ENCODE measurements around the gene TLX1. TPM values are rescaled to one million over a fixed set of nuclear protein-coding genes. Genes with fewer than 3 reads are reported as not detected.

Gene TLX1
- total and polyA plus RNA-seq, 4 donors, result 0.13 TPM; not detected in 3

DNA sequence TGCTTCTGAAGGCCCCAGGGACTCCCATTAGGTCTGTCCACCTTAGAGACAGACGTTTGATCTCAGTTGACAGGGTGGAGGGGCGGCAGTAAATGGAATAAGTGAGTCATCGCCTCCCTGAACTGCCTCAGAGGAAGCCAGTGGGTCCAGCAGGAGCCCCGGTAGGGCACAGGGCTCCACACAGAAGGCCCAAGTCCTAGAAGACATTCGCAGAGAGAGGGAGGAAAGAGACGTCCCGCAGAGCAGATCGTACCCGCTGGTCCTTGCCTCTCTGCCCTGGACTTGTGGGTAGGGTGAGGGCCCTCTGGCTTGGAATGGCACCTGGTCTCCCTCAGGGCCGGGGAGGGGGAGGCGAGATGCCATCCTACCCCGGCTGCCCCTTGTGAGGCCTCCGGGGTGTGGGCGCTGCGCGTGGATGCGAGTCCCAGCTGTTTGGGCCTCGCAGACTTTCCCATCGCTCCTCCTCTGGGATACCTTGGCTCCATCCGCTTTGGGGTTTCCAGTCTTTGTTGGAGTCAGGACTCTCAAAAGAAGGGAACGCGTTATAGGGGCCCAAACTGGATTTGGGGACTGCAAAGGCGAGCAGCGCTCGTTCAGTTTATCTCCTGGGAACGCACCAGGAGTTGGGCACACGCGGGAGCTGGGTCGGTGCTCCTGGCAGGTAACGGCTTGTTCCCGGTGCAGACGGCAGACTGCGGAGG is 5.1 kb downstream of the TLX1 start:
- 11 to 12% methylated on average over 29 to 33 of the region's 33 CpGs for WGBS, 2 donors
- no peaks in the 10 kb centered on the region for H3K4me1 ChIP-seq (ENCODE audit: control insufficient read depth in 1 of 2, insufficient read depth in 2 of 2, low read length in 2 of 2)
- DNase-seq (no peak), ATAC-seq (ENCODE audit: low FRiP score) (no peak)
- no peaks in the 10 kb centered on the region for H3K9me3 ChIP-seq (ENCODE audit: control insufficient read depth, low read length)
- no peaks in the 10 kb centered on the region for H3K27me3 ChIP-seq (ENCODE audit: control insufficient read depth in 1 of 2, insufficient read depth in 2 of 2, low read length in 1 of 2)
- intact Hi-C loops (cut with DNase I), result no loop called here
- no peak overlapping the region for H3K4me3 ChIP-seq (ENCODE audit: low read length in 2 of 2)
- H3K36me3 ChIP-seq (ENCODE audit: control insufficient read depth in 1 of 2, insufficient read depth in 2 of 2, low read length in 1 of 2), result no peaks in the 10 kb centered on the region
- H3K27ac ChIP-seq (ENCODE audit: low read depth in 1 of 2, low read length in 2 of 2), result no peak overlapping the region

DNA sequence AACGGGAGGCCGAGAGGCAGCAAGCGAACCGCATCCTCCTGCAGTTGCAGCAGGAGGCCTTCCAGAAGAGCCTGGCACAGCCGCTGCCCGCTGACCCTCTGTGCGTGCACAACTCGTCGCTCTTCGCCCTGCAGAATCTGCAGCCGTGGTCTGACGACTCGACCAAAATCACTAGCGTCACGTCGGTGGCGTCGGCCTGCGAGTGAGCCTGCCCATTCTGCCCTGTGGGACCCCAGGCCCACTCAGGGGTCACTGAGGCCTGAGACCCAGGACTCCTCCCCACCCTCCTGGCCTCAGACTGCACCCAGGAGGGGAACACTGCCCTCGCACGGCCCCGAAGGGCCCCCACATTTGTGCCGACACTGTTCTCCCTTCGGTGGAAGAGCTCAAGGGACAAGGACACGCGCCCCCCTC is 5.6 kb downstream of the TLX1 start:
- 12 to 13% methylated on average over 26 of the region's 26 CpGs for WGBS, 2 donors
- Histone ChIP-seq H3K4me1 (ENCODE audit: control insufficient read depth in 1 of 2, insufficient read depth in 2 of 2, low read length in 2 of 2) (no peaks in the 10 kb centered on the region), H3K4me3 (ENCODE audit: low read length in 2 of 2) (no peak overlapping the region), H3K36me3 (ENCODE audit: control insufficient read depth in 1 of 2, insufficient read depth in 2 of 2, low read length in 1 of 2) (no peaks in the 10 kb centered on the region), H3K27ac (ENCODE audit: low read depth in 1 of 2, low read length in 2 of 2) (no peak overlapping the region), H3K27me3 (ENCODE audit: control insufficient read depth in 1 of 2, insufficient read depth in 2 of 2, low read length in 1 of 2) (no peaks in the 10 kb centered on the region), H3K9me3 (ENCODE audit: control insufficient read depth, low read length) (no peaks in the 10 kb centered on the region)
- DNase-seq (no peak), ATAC-seq (ENCODE audit: low FRiP score) (no peak)
- intact Hi-C loops (cut with DNase I), result no loop called here

DNA sequence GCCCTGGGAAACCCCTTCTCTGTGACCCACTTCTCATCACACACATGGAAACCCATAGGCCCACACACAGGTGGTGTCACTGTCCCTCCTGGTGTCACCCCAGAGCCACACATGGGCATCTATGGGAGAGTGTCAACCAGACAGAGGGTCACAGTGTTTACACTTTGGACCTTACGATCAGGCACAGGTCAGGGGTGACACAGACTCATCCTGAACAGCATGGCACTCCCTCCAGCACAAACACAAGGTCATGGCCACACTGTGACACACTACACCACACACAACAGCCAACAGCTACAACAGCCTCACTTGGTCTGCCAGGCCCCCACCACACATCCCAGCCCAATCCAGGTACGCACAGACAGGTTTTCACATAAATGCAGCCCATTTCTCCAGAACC is 6.2 kb downstream of the TLX1 start:
- DNase-seq (no peak), ATAC-seq (ENCODE audit: low FRiP score) (no peak)
- Histone ChIP-seq H3K9me3 (ENCODE audit: control insufficient read depth, low read length) (no peaks in the 10 kb centered on the region), H3K27ac (ENCODE audit: low read depth in 1 of 2, low read length in 2 of 2) (no peak overlapping the region), H3K4me1 (ENCODE audit: control insufficient read depth in 1 of 2, insufficient read depth in 2 of 2, low read length in 2 of 2) (no peaks in the 10 kb centered on the region), H3K27me3 (ENCODE audit: control insufficient read depth in 1 of 2, insufficient read depth in 2 of 2, low read length in 1 of 2) (no peaks in the 10 kb centered on the region), H3K4me3 (ENCODE audit: low read length in 2 of 2) (no peak overlapping the region), H3K36me3 (ENCODE audit: control insufficient read depth in 1 of 2, insufficient read depth in 2 of 2, low read length in 1 of 2) (no peaks in the 10 kb centered on the region)
- 65% methylated on average over 2 of the region's 2 CpGs for WGBS, 2 donors
- intact Hi-C loops (cut with DNase I), result no loop called here

DNA sequence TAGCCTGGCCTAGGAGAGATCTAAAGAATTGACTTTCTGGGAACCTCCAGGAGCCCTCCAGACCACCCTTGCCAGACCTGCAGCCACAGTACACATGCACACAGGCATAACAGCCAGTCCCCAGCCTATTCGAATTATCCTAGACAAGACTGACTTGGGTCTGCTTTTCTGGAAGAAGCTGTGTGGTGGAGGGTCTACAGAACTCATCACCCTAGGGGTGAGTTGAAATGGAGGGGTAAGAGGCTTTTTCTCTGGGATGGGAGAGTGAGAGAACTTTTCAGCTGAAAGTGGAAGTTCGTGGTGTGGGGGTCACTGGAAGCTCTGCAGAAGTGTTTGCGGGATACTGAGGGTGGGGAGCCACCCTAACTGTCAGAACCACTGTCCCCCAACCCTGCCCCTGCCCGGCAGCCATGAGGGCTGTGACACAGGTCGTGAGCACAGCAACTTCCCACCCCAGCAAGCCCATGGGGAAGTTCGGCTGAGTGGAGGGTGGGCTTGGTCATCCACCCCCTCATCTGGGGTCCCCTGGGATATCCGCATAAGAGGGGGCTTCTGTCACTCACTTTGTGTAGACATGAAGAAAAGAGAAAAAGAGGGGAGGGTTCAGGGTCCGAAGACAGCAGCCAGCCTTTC is 7.8 kb downstream of the TLX1 start:
- 30 to 37% methylated on average over 8 of the region's 8 CpGs for WGBS, 2 donors
- Histone ChIP-seq H3K4me1 (ENCODE audit: control insufficient read depth in 1 of 2, insufficient read depth in 2 of 2, low read length in 2 of 2) (no peaks in the 10 kb centered on the region), H3K9me3 (ENCODE audit: control insufficient read depth, low read length) (no peaks in the 10 kb centered on the region), H3K27me3 (ENCODE audit: control insufficient read depth in 1 of 2, insufficient read depth in 2 of 2, low read length in 1 of 2) (no peaks in the 10 kb centered on the region), H3K27ac (ENCODE audit: low read depth in 1 of 2, low read length in 2 of 2) (no peak overlapping the region), H3K36me3 (ENCODE audit: control insufficient read depth in 1 of 2, insufficient read depth in 2 of 2, low read length in 1 of 2) (no peaks in the 10 kb centered on the region), H3K4me3 (ENCODE audit: low read length in 2 of 2) (no peak overlapping the region)
- DNase-seq (no peak), ATAC-seq (ENCODE audit: low FRiP score) (no peak)
- intact Hi-C loops (cut with DNase I), result no loop called here

DNA sequence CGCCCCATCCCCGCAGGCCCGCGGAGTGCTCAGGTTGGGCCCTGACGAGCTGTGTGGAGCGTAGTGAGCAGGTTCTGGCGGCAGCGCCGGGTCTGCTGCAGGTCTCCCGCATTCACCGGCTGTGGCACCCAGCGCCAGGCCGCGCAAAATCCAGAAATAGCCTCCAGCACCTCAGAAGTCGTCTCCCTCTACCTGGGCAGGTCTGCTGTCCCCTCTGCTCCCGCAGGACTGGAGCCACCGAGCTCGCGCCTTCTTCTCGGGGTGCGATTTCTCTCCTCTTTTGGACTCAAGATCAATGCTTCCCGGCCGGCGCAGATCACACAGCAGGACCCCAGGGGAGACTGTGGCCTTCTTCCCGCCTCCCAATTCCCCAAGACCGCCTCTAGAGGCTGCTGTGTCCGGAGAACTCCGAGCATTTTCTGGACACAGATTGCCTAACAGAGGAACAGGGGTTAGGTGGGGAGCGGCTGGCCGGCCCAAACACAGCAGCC is 8.4 kb downstream of the TLX1 start:
- intact Hi-C loops (cut with DNase I), result no loop called here
- no peaks in the 10 kb centered on the region for H3K36me3 ChIP-seq (ENCODE audit: control insufficient read depth in 1 of 2, insufficient read depth in 2 of 2, low read length in 1 of 2)
- H3K9me3 ChIP-seq (ENCODE audit: control insufficient read depth, low read length), result no peaks in the 10 kb centered on the region
- no peak for ATAC-seq (ENCODE audit: low FRiP score)
- H3K27ac ChIP-seq (ENCODE audit: low read depth in 1 of 2, low read length in 2 of 2), result no peak overlapping the region
- DNase-seq, result peak in 1 of 2 donors; percentile 43
- no peaks in the 10 kb centered on the region for H3K4me1 ChIP-seq (ENCODE audit: control insufficient read depth in 1 of 2, insufficient read depth in 2 of 2, low read length in 2 of 2)
- no peak overlapping the region for H3K4me3 ChIP-seq (ENCODE audit: low read length in 2 of 2)
- no peaks in the 10 kb centered on the region for H3K27me3 ChIP-seq (ENCODE audit: control insufficient read depth in 1 of 2, insufficient read depth in 2 of 2, low read length in 1 of 2)
- WGBS, 2 donors, result 16 to 17% methylated on average over 30 of the region's 30 CpGs

DNA sequence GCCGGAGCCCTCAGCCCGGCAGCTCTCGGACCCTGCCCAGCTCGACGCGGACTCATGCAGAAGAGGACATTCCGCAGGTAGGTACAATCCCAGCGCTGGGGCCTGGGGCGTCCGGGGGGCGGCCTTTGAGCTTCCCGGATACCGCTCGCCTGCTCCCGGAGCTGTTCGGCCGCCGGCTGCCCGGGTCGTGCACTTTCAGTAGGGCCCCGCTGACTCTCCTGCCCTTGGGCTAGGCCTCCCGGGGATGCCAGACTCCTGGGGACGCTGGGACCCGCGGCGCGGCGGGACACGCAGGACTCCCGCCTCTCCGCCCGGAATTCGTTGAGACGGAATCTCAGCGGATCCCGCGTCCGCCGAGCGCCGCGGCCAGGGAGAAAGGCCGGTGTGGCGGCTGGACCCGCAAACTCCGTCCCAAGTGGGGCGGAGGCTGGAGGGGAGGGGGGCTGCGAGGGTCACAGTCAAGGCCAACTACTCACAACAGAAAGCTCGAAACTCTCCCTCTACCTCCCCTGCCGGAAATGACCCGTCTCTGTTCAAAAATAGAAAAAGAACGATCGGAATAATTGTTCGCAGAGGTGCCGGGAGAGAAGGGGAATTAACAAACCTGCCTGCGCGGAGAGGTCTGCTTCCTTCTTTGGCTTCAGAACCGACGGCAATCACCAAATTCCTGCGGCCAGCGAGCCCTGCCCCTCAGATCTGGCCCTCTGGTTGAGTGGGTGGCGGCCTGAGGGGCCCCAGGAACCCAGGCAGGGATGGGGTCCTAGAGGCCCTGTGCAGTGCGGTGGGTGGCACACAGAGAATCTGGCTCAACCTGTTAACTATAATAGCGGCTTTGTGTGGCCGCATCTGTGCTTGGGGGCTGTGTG is 9.2 kb downstream of the TLX1 start:
- no peak overlapping the region for H3K4me3 ChIP-seq (ENCODE audit: low read length in 2 of 2)
- H3K27ac ChIP-seq (ENCODE audit: low read depth in 1 of 2, low read length in 2 of 2), result no peak overlapping the region
- 10 to 11% methylated on average over 65 of the region's 65 CpGs for WGBS, 2 donors
- no peaks in the 10 kb centered on the region for H3K9me3 ChIP-seq (ENCODE audit: control insufficient read depth, low read length)
- H3K36me3 ChIP-seq (ENCODE audit: control insufficient read depth in 1 of 2, insufficient read depth in 2 of 2, low read length in 1 of 2), result no peaks in the 10 kb centered on the region
- H3K4me1 ChIP-seq (ENCODE audit: control insufficient read depth in 1 of 2, insufficient read depth in 2 of 2, low read length in 2 of 2), result no peaks in the 10 kb centered on the region
- H3K27me3 ChIP-seq (ENCODE audit: control insufficient read depth in 1 of 2, insufficient read depth in 2 of 2, low read length in 1 of 2), result no peaks in the 10 kb centered on the region
- ATAC-seq (ENCODE audit: low FRiP score), result no peak
- intact Hi-C loops (cut with DNase I), result no loop called here
- no peak for DNase-seq

DNA sequence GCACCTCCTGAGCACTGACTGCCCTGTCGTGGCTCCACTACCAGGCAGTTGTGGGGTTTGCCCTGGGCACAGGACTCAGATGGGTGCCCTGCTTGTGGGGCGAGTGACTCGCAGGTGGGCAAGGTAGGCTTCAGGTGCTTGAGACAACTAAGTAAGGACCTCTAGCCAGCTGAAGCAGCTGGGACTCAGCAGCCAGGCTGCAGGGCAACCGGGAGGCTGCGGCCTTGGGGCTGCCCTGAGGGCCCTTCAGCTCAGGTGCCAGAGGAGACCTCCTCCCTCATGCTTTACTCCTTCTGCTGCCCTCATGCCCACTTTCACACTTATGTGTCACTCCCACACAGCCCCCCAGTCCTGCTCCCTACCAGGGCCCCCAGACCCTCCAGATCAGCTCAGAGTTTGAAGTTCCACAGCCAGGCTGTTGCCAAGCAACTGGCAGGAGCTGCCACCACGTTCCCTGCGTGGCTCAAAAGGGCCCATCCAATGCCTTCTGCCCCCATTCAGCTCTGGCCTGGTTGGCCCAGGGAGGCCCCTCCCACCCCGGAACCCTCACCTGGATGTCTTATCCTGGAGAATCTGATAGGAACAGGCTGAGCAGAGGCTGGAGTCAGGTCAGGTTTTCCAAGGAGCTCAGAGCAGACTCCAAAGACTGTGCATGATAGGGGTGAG is 10.0 kb downstream of the TLX1 start:
- Histone ChIP-seq H3K4me1 (ENCODE audit: control insufficient read depth in 1 of 2, insufficient read depth in 2 of 2, low read length in 2 of 2) (no peaks in the 10 kb centered on the region), H3K27ac (ENCODE audit: low read depth in 1 of 2, low read length in 2 of 2) (no peak overlapping the region), H3K9me3 (ENCODE audit: control insufficient read depth, low read length) (no peaks in the 10 kb centered on the region), H3K36me3 (ENCODE audit: control insufficient read depth in 1 of 2, insufficient read depth in 2 of 2, low read length in 1 of 2) (no peaks in the 10 kb centered on the region), H3K27me3 (ENCODE audit: control insufficient read depth in 1 of 2, insufficient read depth in 2 of 2, low read length in 1 of 2) (no peaks in the 10 kb centered on the region), H3K4me3 (ENCODE audit: low read length in 2 of 2) (no peak overlapping the region)
- ATAC-seq (ENCODE audit: low FRiP score), result no peak
- no peak for DNase-seq
- 52 to 56% methylated on average over 8 of the region's 8 CpGs for WGBS, 2 donors
- intact Hi-C loops (cut with DNase I), result no loop called here
